OCI-LY3 (cell line): ENCODE measurements around the gene MSTN.

Experiments
- H2AFZ ChIP-seq: fragments of 200-600, 300-600 bp; shearing (Covaris generic); 2 replicates; pipeline ENCODE4 v1.6.0; 2014; ENCODE audit warnings: antibody characterized with exemption, low read depth, low read length
- H3K27ac ChIP-seq: fragments of 200-600, 300-600 bp; sonication (generic); 2 replicates; pipeline ENCODE4 v1.5.1; 2014; ENCODE audit warnings: mild to moderate bottlenecking, low read length, moderate library complexity, mixed read lengths
- H3K27me3 ChIP-seq: fragments of 200-600, 300-600 bp; sonication (generic); 2 replicates; pipeline ENCODE4 v1.6.1; 2014; ENCODE audit warnings: low read depth, low read length, mixed read lengths
- H3K36me3 ChIP-seq: fragments of 200-600, 300-600 bp; sonication (generic); replicated peaks from 2 replicates; pipeline ENCODE3; 2014; ENCODE audit warnings: low read depth, low read length, mixed read lengths
- H3K4me1 ChIP-seq: fragments of 300-600, 200-600 bp; sonication (generic); 2 replicates; pipeline ENCODE4 v1.6.1; 2014; ENCODE audit warnings: low read length, mixed read lengths
- H3K4me2 ChIP-seq: fragments of 200-600, 300-600 bp; sonication (generic); 2 replicates; pipeline ENCODE4 v1.6.1; 2014; ENCODE audit warnings: low read length, mixed read lengths
- H3K4me3 ChIP-seq: fragments of 300-600, 200-600 bp; sonication (generic); 2 replicates; pipeline ENCODE4 v1.5.1; 2014; ENCODE audit warnings: antibody characterized with exemption, mild to moderate bottlenecking, low read length, moderate library complexity
- H3K79me2 ChIP-seq: fragments of 300-600, 200-600 bp; shearing (Covaris generic); 2 replicates; pipeline ENCODE4 v1.6.1; 2014; ENCODE audit warnings: mild to moderate bottlenecking, low read length, mixed read lengths
- H3K9ac ChIP-seq: fragments of 300-600, 200-600 bp; shearing (Covaris generic); 2 replicates; pipeline ENCODE4 v1.6.0; 2014; ENCODE audit warnings: mild to moderate bottlenecking, low read length, moderate library complexity
- H3K9me3 ChIP-seq: fragments of 200-600, 300-600 bp; shearing (Covaris generic); 2 replicates; pipeline ENCODE4 v1.6.1; 2014; ENCODE audit warnings: low read length, mixed read lengths; ENCODE audit not compliant: insufficient read depth
- H4K20me1 ChIP-seq: fragments of 200-600, 300-600 bp; sonication (generic); 2 replicates; pipeline ENCODE4 v1.6.1; 2016; ENCODE audit warnings: low read length, mixed read lengths; ENCODE audit not compliant: insufficient read depth
- EZH2phosphoT487 ChIP-seq: fragments of 200-600 bp; shearing (Covaris generic); IDR thresholded peaks from 2 replicates; pipeline ENCODE4 v1.6.1; 2018; ENCODE audit warnings: antibody characterized with exemption, mixed run types, low read depth
- TF ChIP-seq, protein P1 (sequence below): fragments of 200-600, 300-600 bp; sonication (generic); IDR thresholded peaks from 2 replicates; pipeline ENCODE4 v1.5.1; 2014; ENCODE audit warnings: antibody characterized with exemption, low read length, low read depth

MSTN gene

DNA sequence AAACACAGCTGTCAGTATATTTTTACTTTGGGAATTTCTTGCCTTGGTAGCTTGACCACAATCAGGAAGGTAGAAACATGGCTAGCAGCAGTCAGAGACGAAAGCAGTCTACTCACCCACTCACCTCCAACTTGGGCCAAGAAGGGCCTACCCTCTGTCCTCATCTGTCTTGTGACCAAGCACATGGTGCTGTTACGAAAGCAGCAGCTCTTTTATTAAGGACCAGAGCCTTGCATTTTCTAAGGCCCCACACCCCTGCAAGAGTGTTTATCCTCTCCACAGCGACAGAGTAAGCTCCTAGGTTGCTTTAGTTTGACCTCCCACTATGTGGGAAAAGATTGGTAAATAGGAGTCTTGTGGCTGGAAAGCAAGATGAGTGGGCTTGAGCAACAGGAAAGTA is 31.3 kb upstream of the MSTN start:
- Histone ChIP-seq H3K9me3 (no peaks in the 10 kb centered on the region), H3K4me2 (no peak overlapping the region), H4K20me1 (no peaks in the 10 kb centered on the region), H3K27me3 (no peaks in the 10 kb centered on the region), H3K36me3 (no peaks in the 10 kb centered on the region), H3K4me1 (peaks cover 24% of the 10 kb centered on the region), H2AFZ (no peak overlapping the region), H3K4me3 (no peak overlapping the region), H3K27ac (no peak overlapping the region), H3K9ac (no peak overlapping the region), H3K79me2 (no peaks in the 10 kb centered on the region)
- no peak for TF ChIP-seq EZH2phosphoT487
- TF ChIP-seq, protein P1, sequence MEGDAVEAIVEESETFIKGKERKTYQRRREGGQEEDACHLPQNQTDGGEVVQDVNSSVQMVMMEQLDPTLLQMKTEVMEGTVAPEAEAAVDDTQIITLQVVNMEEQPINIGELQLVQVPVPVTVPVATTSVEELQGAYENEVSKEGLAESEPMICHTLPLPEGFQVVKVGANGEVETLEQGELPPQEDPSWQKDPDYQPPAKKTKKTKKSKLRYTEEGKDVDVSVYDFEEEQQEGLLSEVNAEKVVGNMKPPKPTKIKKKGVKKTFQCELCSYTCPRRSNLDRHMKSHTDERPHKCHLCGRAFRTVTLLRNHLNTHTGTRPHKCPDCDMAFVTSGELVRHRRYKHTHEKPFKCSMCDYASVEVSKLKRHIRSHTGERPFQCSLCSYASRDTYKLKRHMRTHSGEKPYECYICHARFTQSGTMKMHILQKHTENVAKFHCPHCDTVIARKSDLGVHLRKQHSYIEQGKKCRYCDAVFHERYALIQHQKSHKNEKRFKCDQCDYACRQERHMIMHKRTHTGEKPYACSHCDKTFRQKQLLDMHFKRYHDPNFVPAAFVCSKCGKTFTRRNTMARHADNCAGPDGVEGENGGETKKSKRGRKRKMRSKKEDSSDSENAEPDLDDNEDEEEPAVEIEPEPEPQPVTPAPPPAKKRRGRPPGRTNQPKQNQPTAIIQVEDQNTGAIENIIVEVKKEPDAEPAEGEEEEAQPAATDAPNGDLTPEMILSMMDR: no peak

DNA sequence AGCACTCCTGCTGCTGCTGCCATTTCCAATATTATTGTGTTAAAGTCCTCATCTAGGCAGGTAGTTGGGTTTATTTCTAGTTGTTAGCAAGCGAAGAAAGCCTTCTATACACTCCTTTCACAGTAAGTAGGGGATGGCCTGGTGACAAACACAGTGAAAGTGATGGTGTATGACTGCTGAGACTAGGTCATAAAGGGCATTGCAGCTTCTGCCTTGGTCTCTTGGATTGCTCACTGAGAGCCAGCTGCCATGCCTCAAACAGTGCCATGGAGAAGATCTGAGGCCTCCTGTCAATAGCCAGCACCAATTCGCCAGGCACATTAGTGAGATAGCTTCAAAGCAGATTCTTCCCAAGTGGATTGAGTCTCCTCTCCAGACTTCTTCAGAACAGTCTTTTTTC is 27.6 kb upstream of the MSTN start:
- H3K4me1 ChIP-seq: peaks cover 24% of the 10 kb centered on the region
- H3K79me2 ChIP-seq: no peaks in the 10 kb centered on the region
- TF ChIP-seq, protein P1: no peak
- TF ChIP-seq EZH2phosphoT487: no peak
- H3K9ac ChIP-seq: no peak overlapping the region
- no peak overlapping the region for H3K27ac ChIP-seq
- no peaks in the 10 kb centered on the region for H3K9me3 ChIP-seq
- H4K20me1 ChIP-seq: no peaks in the 10 kb centered on the region
- H2AFZ ChIP-seq: peak overlapping the region; percentile 27; the same call in 1 of the 2 replicates
- no peaks in the 10 kb centered on the region for H3K36me3 ChIP-seq
- H3K27me3 ChIP-seq: no peaks in the 10 kb centered on the region
- no peak overlapping the region for H3K4me3 ChIP-seq
- no peak overlapping the region for H3K4me2 ChIP-seq

DNA sequence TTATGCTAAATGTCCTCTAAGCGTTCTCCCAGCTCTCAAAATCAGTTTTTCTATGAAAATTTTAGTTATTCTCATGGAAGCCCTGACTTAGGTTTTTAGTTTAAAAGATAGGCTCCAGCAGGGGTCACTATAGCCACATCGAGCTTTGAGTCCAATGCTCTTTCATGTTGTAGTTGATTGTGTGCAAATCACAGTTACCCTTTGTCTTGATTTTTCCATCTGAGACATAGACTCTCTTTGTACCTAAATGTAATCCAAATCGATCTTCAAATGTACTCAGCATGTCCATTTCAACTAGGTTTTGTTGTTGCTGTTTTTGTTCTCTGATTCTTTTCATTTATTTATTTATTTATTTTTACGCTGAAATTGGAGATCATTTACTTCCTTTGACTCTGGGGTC is 26.4 kb upstream of the MSTN start:
- no peak overlapping the region for H2AFZ ChIP-seq

DNA sequence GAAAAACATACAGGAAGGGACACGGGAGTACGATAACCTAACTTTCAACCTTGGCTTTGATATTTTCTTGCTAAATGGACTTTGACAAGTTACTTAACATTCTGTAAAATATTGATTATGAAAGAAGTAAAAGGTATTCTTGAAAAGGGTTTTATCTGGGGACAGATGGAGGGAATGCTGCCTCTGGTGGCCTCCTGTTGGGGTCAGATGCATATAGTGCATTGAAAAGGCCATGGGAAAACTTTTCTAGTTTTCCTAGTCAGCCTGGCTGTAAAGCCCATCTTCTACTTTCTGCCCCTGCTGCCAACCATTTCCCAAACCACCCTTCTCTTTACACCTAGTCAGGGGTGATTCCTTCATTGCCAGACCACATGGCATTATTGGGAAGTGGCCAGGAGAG is 22.2 kb upstream of the MSTN start:
- H3K36me3 ChIP-seq: no peaks in the 10 kb centered on the region
- H2AFZ ChIP-seq: no peak overlapping the region
- no peaks in the 10 kb centered on the region for H3K27me3 ChIP-seq
- no peaks in the 10 kb centered on the region for H4K20me1 ChIP-seq
- no peak overlapping the region for H3K9ac ChIP-seq
- H3K9me3 ChIP-seq: no peaks in the 10 kb centered on the region
- no peak overlapping the region for H3K4me3 ChIP-seq
- H3K4me2 ChIP-seq: no peak overlapping the region
- H3K79me2 ChIP-seq: no peaks in the 10 kb centered on the region
- H3K4me1 ChIP-seq: no peaks in the 10 kb centered on the region
- no peak for TF ChIP-seq EZH2phosphoT487
- TF ChIP-seq, protein P1: no peak
- H3K27ac ChIP-seq: no peak overlapping the region

More for the DNA sequence above, 26.4 kb upstream of the MSTN start:
- Histone ChIP-seq H3K27me3 (no peaks in the 10 kb centered on the region), H3K27ac (no peak overlapping the region), H3K4me1 (peaks cover 24% of the 10 kb centered on the region), H3K9me3 (no peaks in the 10 kb centered on the region), H4K20me1 (no peaks in the 10 kb centered on the region), H3K79me2 (no peaks in the 10 kb centered on the region), H3K9ac (no peak overlapping the region), H3K36me3 (no peaks in the 10 kb centered on the region), H3K4me3 (no peak overlapping the region), H3K4me2 (no peak overlapping the region)
- no peak for TF ChIP-seq EZH2phosphoT487
- TF ChIP-seq, protein P1: peak; percentile 93
